ENCODE results near the gene RSPO3.

Gene RSPO3

GRCh38 chr6:127198549-127198948 lies 80.1 kb downstream of the RSPO3 start (continued):
- TF ChIP-seq CSRNP3 (CRISPR knock-in tag; IDR thresholded peaks at IDR 0.05) (no peak), ZFP3 (CRISPR knock-in tag; IDR thresholded peaks at IDR 0.05) (no peak), SNAI2 (CRISPR knock-in tag; IDR thresholded peaks at IDR 0.05) (no peak), ZNF8 (CRISPR knock-in tag; IDR thresholded peaks at IDR 0.05) (no peak), RARB (CRISPR knock-in tag; IDR thresholded peaks at IDR 0.05) (no peak), GLIS3 (CRISPR knock-in tag; IDR thresholded peaks at IDR 0.05) (no peak), CSDC2 (CRISPR knock-in tag; IDR thresholded peaks at IDR 0.05) (no peak)

GRCh38 chr6:127199470-127199869 lies 81.0 kb downstream of the RSPO3 start:
- TF ChIP-seq ZNF565 (CRISPR knock-in tag; conservative IDR thresholded peaks at IDR 0.05; ENCODE audit: low read depth) = no peak
- TF ChIP-seq CREB5 (CRISPR knock-in tag; IDR thresholded peaks at IDR 0.05; ENCODE audit: low read depth) = no peak
- no peak for TF ChIP-seq CSDC2 (CRISPR knock-in tag; IDR thresholded peaks at IDR 0.05)
- no peak for TF ChIP-seq TCF4 (CRISPR knock-in tag; IDR thresholded peaks at IDR 0.05; ENCODE audit: borderline replicate concordance)
- no peak for TF ChIP-seq ZNF8 (CRISPR knock-in tag; IDR thresholded peaks at IDR 0.05)
- no peak for TF ChIP-seq TOX (CRISPR knock-in tag; IDR thresholded peaks at IDR 0.05; ENCODE audit: borderline replicate concordance)
- TF ChIP-seq CSRNP3 (CRISPR knock-in tag; IDR thresholded peaks at IDR 0.05) = no peak
- TF ChIP-seq ESRRG (CRISPR knock-in tag; IDR thresholded peaks at IDR 0.05) = no peak
- TF ChIP-seq BACH2 (CRISPR knock-in tag; IDR thresholded peaks at IDR 0.05; ENCODE audit: borderline replicate concordance) = no peak
- ATAC-seq = no peak

GRCh38 chr6:127200114-127200513 lies 81.6 kb downstream of the RSPO3 start:
- ATAC-seq = no peak
- no peak for TF ChIP-seq PATZ1 (CRISPR knock-in tag; IDR thresholded peaks at IDR 0.05; ENCODE audit: borderline replicate concordance)
- TF ChIP-seq TSHZ2 (CRISPR knock-in tag; IDR thresholded peaks at IDR 0.05) = no peak
- TF ChIP-seq ISL1 (CRISPR knock-in tag; IDR thresholded peaks at IDR 0.05) = no peak
- no peak for TF ChIP-seq POU6F1 (CRISPR knock-in tag; IDR thresholded peaks at IDR 0.05; ENCODE audit: borderline replicate concordance, low read depth)
- TF ChIP-seq ZC3H10 (CRISPR knock-in tag; IDR thresholded peaks at IDR 0.05) = no peak

- ATAC-seq = peak; percentile 78
- TF ChIP-seq OSR1 (CRISPR knock-in tag; IDR thresholded peaks at IDR 0.05) = no peak
- TF ChIP-seq ZNF70 (CRISPR knock-in tag; IDR thresholded peaks at IDR 0.05) = no peak
- no peak for TF ChIP-seq POU6F1 (CRISPR knock-in tag; IDR thresholded peaks at IDR 0.05; ENCODE audit: borderline replicate concordance, low read depth)
- no peak for TF ChIP-seq SNAI2 (CRISPR knock-in tag; IDR thresholded peaks at IDR 0.05)
- no peak for TF ChIP-seq PPARA (CRISPR knock-in tag; IDR thresholded peaks at IDR 0.05; ENCODE audit: borderline replicate concordance)
- no peak for TF ChIP-seq ISL1 (CRISPR knock-in tag; IDR thresholded peaks at IDR 0.05)
- TF ChIP-seq TCF4 (CRISPR knock-in tag; IDR thresholded peaks at IDR 0.05; ENCODE audit: borderline replicate concordance) = no peak
- no peak for TF ChIP-seq CSDC2 (CRISPR knock-in tag; IDR thresholded peaks at IDR 0.05)
- no peak for TF ChIP-seq ZFP3 (CRISPR knock-in tag; IDR thresholded peaks at IDR 0.05)
- no peak for TF ChIP-seq GLIS3 (CRISPR knock-in tag; IDR thresholded peaks at IDR 0.05)
- TF ChIP-seq ZFP30 (CRISPR knock-in tag; IDR thresholded peaks at IDR 0.05) = no peak
- no peak for TF ChIP-seq ARNTL (CRISPR knock-in tag; IDR thresholded peaks at IDR 0.05; ENCODE audit: borderline replicate concordance, low read depth)
- no peak for TF ChIP-seq TOX (CRISPR knock-in tag; IDR thresholded peaks at IDR 0.05; ENCODE audit: borderline replicate concordance)
Measured at GRCh38 chr6:127201321-127201720, 82.8 kb downstream of the RSPO3 start.

Data from SK-N-SH treated with all-trans-retinoic acid at 6 μM for 48 hours (cell line).